ENCODE results near the gene NDUFS8. TPM values are rescaled to one million over a fixed set of nuclear protein-coding genes. Genes with fewer than 3 reads are reported as not detected.

The NDUFS8 gene
- total RNA-seq, 1 donor from 2014 or later: 95.5 TPM

GRCh38 chr11:68040101-68040956, 9.8 kb downstream of the NDUFS8 start:
- H3K27ac ChIP-seq: peak overlapping the region; percentile 93
- H3K36me3 ChIP-seq: peaks cover 45% of the 10 kb centered on the region
- peak; percentile 48 to 55 for ATAC-seq
- peak; percentile 84 for DNase-seq
- intact Hi-C loops (cut with DNase I): no loop called here
- no peak for TF ChIP-seq CTCF (IDR thresholded peaks at IDR 0.05)
- H3K4me1 ChIP-seq: peaks cover 62% of the 10 kb centered on the region
- peak overlapping the region; percentile 98 for H3K4me3 ChIP-seq
- H3K27me3 ChIP-seq (ENCODE audit: low read depth): no peaks in the 10 kb centered on the region
- no peaks in the 10 kb centered on the region for H3K9me3 ChIP-seq

- no peaks in the 10 kb centered on the region for H3K9me3 ChIP-seq
- ATAC-seq: no peak
- peak; percentile 52 for DNase-seq
- no peak for TF ChIP-seq CTCF (IDR thresholded peaks at IDR 0.05)
- peaks cover 54% of the 10 kb centered on the region for H3K4me1 ChIP-seq
- peak overlapping the region; percentile 98 for H3K4me3 ChIP-seq
- H3K36me3 ChIP-seq: peaks cover 52% of the 10 kb centered on the region
- intact Hi-C loops (cut with DNase I): no loop called here
- no peaks in the 10 kb centered on the region for H3K27me3 ChIP-seq (ENCODE audit: low read depth)
- peak overlapping the region; percentile 93 for H3K27ac ChIP-seq
These were observed 10.6 kb downstream of the NDUFS8 start for GRCh38 chr11:68040957-68041591.

- no peak for TF ChIP-seq CTCF (IDR thresholded peaks at IDR 0.05)
- Histone ChIP-seq H3K4me1 (peaks cover 48% of the 10 kb centered on the region), H3K36me3 (peaks cover 59% of the 10 kb centered on the region), H3K27ac (peak overlapping the region; percentile 93), H3K9me3 (no peaks in the 10 kb centered on the region), H3K4me3 (no peak overlapping the region), H3K27me3 (ENCODE audit: low read depth) (no peaks in the 10 kb centered on the region)
- peak; percentile 41 for DNase-seq
- intact Hi-C loops (cut with DNase I): no loop called here
- ATAC-seq: no peak
These were observed 11.2 kb downstream of the NDUFS8 start for GRCh38 chr11:68041617-68042218.

DNA sequence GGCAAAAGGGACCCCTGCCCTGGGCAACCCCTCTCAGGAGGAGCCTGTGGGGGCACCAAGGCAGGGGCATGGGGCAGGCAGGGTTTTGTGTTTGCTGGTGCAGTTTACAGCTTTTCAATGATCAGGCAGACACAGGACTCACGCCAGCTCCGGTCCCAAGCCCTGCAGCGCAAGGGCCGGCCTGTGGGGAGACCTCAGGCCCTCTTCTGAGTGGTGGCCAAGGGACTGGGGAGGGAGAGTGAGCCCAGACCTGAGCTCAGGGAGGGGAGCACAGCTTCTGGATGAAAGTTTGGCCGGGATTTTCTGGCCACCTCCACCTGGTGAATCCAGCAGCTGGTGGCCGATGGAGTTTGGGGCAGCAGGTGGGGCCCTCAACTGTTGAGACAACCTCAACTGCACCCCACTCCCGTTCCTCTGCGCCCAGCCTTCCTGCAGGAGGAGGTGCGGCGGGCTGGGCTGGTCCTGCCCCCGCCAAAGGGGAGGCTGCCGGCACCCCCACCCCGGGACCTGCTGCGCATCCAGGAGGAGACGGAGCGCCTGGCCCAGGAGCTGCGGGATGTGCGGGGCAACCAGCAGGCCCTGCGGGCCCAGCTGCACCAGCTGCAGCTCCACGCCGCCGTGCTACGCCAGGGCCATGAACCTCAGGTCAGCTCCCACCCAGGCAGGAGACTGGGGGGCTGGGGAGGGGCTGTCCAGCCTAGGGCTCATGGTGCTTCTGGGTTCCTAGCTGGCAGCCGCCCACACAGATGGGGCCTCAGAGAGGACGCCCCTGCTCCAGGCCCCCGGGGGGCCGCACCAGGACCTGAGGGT, 11.9 kb downstream of the NDUFS8 start:
- intact Hi-C loops (cut with DNase I): no loop called here
- ATAC-seq: no peak

More for the DNA sequence above, 11.9 kb downstream of the NDUFS8 start:
- Histone ChIP-seq H3K9me3 (no peaks in the 10 kb centered on the region), H3K4me3 (no peak overlapping the region), H3K27ac (no peak overlapping the region), H3K36me3 (peaks cover 65% of the 10 kb centered on the region), H3K27me3 (ENCODE audit: low read depth) (no peaks in the 10 kb centered on the region), H3K4me1 (peaks cover 41% of the 10 kb centered on the region)
- DNase-seq: no peak
- TF ChIP-seq CTCF (IDR thresholded peaks at IDR 0.05): no peak

Data from lower lobe of right lung (tissue), 2 donors.